Measurements from ENCODE around the gene DLST. TPM values are rescaled to one million over a fixed set of nuclear protein-coding genes. Genes with fewer than 3 reads are reported as not detected.

DLST gene
- total and polyA plus RNA-seq, 2 of the 4 experiments (the other 2 are of a cell fraction): 58.6 to 119 TPM

- Histone ChIP-seq H3K4me1 (ENCODE audit: control insufficient read depth, insufficient read depth, low read length) (peaks cover 2% of the 10 kb centered on the region; the same call in 1 of the 2 replicates), H3K79me1 (ENCODE audit: low read depth in 1 of 2, low read length in 2 of 2) (no peaks in the 10 kb centered on the region), H3K56ac (ENCODE audit: extremely low read depth, insufficient read depth, low read length) (no peak overlapping the region), H3K27ac (ENCODE audit: insufficient read depth, low read length) (no peak overlapping the region), H4K91ac (ENCODE audit: insufficient read depth, low read depth, low read length) (no peak overlapping the region), H3K4me2 (ENCODE audit: low read depth, low read length) (no peak overlapping the region), H3K9me1 (ENCODE audit: insufficient read depth, low read length) (no peaks in the 10 kb centered on the region), H2BK15ac (ENCODE audit: low read depth, low read length) (no peak overlapping the region), H3K18ac (ENCODE audit: low read depth, low read length) (no peak overlapping the region), H4K8ac (ENCODE audit: low read depth in 2 of 2, low read length in 2 of 2) (no peak overlapping the region), H3K4me3 (ENCODE audit: insufficient read depth, low read depth, low read length) (no peak overlapping the region), H2BK20ac (ENCODE audit: low read depth, low read length) (no peak overlapping the region), H3K14ac (replicated peaks; ENCODE audit: low read depth, low read length) (no peak overlapping the region), H4K20me1 (ENCODE audit: insufficient read depth, low read length) (no peaks in the 10 kb centered on the region), H2AK5ac (ENCODE audit: low read depth, low read length) (no peak overlapping the region), H2AK9ac (replicated peaks; ENCODE audit: low read depth, low read length, poor library complexity) (no peak overlapping the region), H3K9ac (ENCODE audit: low read depth, low read length) (no peak overlapping the region), H2AFZ (replicated peaks; ENCODE audit: low read length, poor library complexity) (no peak overlapping the region), H3K27me3 (ENCODE audit: control insufficient read depth, insufficient read depth, low read length) (peaks cover 8% of the 10 kb centered on the region), H3K36me3 (ENCODE audit: control insufficient read depth, insufficient read depth, low read length) (no peaks in the 10 kb centered on the region), H4K5ac (ENCODE audit: low read depth, low read length) (no peak overlapping the region), H2BK120ac (ENCODE audit: low read depth, low read length) (no peak overlapping the region), H3K23ac (ENCODE audit: low read depth, low read length) (no peak overlapping the region), H3K4ac (ENCODE audit: low read depth, low read length) (no peak overlapping the region), H3K9me3 (ENCODE audit: control insufficient read depth, insufficient read depth, low read length) (no peaks in the 10 kb centered on the region), H2BK5ac (ENCODE audit: low read depth, low read length, poor library complexity, severe bottlenecking) (no peak overlapping the region)
- in situ Hi-C loops (cut with MboI; ENCODE audit: low sequenced_read_pairs) (loop anchor here (5.0 kb wide), 1 partner anchor 39 kb away; no protein-coding TSS in a partner anchor), dilution Hi-C loops (cut with HindIII; ENCODE audit: low sequenced_read_pairs, unreplicated experiment) (no loop called here), intact Hi-C loops (cut with micrococcal nuclease) (no loop called here)
- ATAC-seq (ENCODE audit: low read depth) (no peak), DNase-seq (no peak)
- POLR2A ChIA-PET (ENCODE audit: unreplicated experiment): interaction anchor here (0.6 kb wide), 1 partner anchor 111 kb away, joined by 3 read pairs; no protein-coding TSS in a partner anchor
- CTCF ChIA-PET: interaction anchor here (2.1 kb wide), 1 partner anchor 42 kb away, joined by 7 read pairs; no protein-coding TSS in a partner anchor
- WGBS, 2 experiments (ENCODE audit: extremely low coverage in 2 of 2, insufficient read length in 1 of 2): 44% methylated on average over 1 of the region's 9 CpGs; no CpG with 5 or more reads in 1 of the 2 experiments
- TF ChIP-seq POLR2A (IDR thresholded peaks at IDR 0.05; ENCODE audit: low read depth, low read length) (no peak), CEBPB (IDR thresholded peaks at IDR 0.05; ENCODE audit: low read depth, low read length) (no peak), RCOR1 (IDR thresholded peaks at IDR 0.05; ENCODE audit: insufficient replicate concordance, low read length) (no peak), FOS (IDR thresholded peaks at IDR 0.05; ENCODE audit: low read depth, low read length) (no peak), CTCF (conservative IDR thresholded peaks at IDR 0.05; ENCODE audit: low read depth, low read length) (no peak), RAD21 (IDR thresholded peaks at IDR 0.05; ENCODE audit: low read length) (no peak), MAFK (IDR thresholded peaks at IDR 0.05; ENCODE audit: low read depth, low read length) (no peak), CHD1 (IDR thresholded peaks at IDR 0.05; ENCODE audit: low read depth, low read length) (no peak), MAZ (IDR thresholded peaks at IDR 0.05; ENCODE audit: borderline replicate concordance, low read depth, low read length) (no peak), ELK1 (IDR thresholded peaks at IDR 0.05; ENCODE audit: borderline replicate concordance, low read depth, low read length) (no peak), USF2 (IDR thresholded peaks at IDR 0.05; ENCODE audit: low read depth, low read length) (no peak), MXI1 (IDR thresholded peaks at IDR 0.05; ENCODE audit: borderline replicate concordance, low read depth, low read length) (no peak), RFX5 (IDR thresholded peaks at IDR 0.05; ENCODE audit: low read depth, low read length) (no peak)
- BruUV-seq (replicated peaks): no TSS peak
Measured at GRCh38 chr14:74863274-74863673, 18.4 kb upstream of the DLST start.

Measured in IMR-90 (cell line).